ENCODE measurements around the gene TTLL13.
"Not testable (repeated sequence)": the region's sequence is repeated elsewhere in the genome, so short reads cannot be mapped to it uniquely, and the experiment has no call there.

The TTLL13 gene

GRCh38 chr15:90240856-90241255 is 8.5 kb upstream of the TTLL13 start:
- no peak for DNase-seq

- DNase-seq = no peak
These were observed 7.8 kb upstream of the TTLL13 start for GRCh38 chr15:90241343-90242192.

GRCh38 chr15:90243943-90244639 is 5.3 kb upstream of the TTLL13 start:
- no peak for DNase-seq

DNA sequence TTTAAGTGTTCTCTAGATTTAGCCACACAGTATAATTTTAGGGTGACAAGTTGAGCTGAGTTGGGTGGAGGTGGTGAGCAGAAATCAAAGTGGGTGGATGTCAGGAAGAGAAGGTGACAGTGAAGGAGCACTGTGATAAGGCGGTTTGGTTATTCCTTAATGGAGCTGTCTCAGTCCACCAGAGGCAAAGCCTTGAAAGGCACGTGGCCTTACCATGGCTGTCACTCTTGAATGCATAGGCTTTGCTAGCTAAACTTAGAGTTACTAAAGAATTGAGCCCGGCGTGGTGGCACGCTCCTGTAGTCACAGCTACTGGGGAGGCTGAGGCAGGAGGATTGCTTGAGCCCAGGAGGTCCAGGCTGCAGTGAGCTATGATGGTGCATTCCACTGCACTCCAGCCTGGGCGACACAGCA is 560 bp upstream of the TTLL13 start:
- DNase-seq = no peak

DNA sequence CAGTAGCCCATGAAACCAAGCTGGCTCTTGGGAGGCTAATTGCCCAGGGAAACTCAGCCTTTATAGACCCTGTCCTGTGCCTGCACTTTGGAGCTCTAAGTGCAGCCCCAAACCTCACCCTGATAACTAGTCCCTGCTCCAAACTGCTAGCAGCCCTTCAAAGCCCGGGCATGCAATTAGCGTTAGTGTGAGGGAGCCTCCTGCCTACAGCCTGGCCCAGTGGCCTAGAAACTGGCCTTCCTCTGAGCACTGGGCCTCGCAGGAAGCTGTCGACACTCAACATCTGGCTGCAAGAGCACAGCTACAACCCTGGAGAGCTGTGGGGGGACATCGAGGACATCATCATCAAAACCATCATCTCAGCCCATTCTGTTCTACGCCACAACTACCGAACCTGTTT is 8.4 kb downstream of the TTLL13 start:
- DNase-seq = no peak

DNA sequence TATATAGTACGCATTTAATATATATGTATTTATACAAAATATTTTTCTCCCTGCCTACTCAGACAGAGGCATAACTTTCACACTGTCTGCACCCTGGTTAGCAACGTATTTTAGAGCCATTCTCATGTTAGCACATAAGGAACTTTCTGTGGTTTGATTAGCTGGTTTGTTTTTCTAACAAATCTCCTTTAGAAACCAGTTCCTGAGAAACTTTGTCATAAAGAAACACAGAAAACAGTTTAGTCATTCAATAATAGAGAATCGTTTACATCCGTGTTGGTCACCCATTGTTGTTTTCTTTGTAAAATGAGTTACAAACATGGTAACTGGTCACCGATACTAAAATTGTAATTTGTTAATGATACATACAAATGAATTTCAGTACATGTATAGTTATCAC is 10.2 kb downstream of the TTLL13 start:
- DNase-seq = no peak

- not testable (repeated sequence) for DNase-seq
These were observed 11.4 kb downstream of the TTLL13 start for GRCh38 chr15:90260731-90261130.

GRCh38 chr15:90261811-90262210 is 12.5 kb downstream of the TTLL13 start:
- DNase-seq = no peak

DNA sequence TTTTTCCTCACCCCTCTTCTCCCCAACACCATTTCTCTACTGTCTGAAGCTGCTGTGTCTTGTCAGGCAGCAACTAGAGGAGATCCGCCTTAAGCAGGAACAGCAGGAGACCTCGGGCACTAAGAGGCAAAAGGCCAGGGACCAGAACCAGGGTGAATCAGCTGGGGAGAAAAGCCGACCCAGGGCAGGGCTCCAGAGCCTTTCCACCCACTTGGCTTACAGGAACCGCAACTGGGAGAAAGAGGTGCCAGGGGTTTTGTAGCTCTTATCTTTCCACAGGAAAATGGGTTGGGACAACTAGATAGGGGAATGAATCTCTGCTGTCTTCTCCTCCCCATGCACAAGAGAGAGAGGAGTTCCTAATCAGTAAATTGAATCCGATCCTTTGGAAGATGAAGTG is 13.1 kb downstream of the TTLL13 start:
- no peak for DNase-seq

- no peak for DNase-seq
These were observed 15.3 kb downstream of the TTLL13 start for GRCh38 chr15:90264671-90265070.

DNA sequence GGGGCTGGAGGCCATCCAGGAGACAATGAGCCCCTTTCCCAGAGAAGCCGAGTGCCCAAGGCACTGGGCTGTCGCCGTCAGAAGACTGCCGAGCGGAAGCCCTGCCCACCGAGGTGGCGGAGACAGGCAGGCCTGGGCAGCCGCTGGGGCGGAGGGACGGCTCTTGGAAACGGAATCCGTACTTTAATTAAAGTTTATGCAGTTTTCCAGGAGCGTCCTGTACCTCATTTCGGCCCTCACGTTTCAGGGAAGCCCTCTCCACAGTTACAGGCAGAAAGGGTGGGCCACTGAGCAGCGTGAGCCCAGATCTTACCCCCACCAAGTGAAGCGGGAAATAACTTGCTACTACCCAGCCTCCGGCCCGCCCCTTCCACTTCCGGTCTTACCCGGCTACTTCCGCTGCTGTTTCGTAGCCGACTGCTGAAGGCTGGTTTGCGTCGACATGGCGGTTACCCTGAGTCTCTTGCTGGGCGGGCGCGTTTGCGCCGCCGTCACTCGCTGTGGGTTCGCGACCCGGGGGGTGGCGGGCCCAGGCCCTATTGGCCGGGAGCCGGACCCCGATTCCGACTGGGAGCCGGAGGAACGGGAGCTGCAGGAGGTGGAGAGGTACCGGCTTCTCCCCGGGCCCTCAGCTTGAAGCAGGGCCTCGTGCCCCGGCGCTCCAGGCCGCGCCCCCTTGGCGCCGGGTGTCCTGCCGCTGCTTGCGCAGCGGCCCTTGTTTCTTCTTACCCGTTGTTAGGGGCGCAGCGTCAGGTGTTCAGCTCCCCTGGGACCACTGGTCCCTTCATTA is 16.1 kb downstream of the TTLL13 start, which contains the start of gene NGRN:
Gene NGRN, plus strand, starts transcription at position 402 of the 790 bp plus-strand sequence. Its CDS starts 41 bp downstream, at position 443.
- DNase-seq = peak; percentile 58

GRCh38 chr15:90266061-90266431 is 16.7 kb downstream of the TTLL13 start:
- DNase-seq = no peak

- DNase-seq = no peak
These were observed 17.1 kb downstream of the TTLL13 start for GRCh38 chr15:90266485-90266884.

- no peak for DNase-seq
These were observed 19.1 kb downstream of the TTLL13 start for GRCh38 chr15:90268415-90268814.

DNA sequence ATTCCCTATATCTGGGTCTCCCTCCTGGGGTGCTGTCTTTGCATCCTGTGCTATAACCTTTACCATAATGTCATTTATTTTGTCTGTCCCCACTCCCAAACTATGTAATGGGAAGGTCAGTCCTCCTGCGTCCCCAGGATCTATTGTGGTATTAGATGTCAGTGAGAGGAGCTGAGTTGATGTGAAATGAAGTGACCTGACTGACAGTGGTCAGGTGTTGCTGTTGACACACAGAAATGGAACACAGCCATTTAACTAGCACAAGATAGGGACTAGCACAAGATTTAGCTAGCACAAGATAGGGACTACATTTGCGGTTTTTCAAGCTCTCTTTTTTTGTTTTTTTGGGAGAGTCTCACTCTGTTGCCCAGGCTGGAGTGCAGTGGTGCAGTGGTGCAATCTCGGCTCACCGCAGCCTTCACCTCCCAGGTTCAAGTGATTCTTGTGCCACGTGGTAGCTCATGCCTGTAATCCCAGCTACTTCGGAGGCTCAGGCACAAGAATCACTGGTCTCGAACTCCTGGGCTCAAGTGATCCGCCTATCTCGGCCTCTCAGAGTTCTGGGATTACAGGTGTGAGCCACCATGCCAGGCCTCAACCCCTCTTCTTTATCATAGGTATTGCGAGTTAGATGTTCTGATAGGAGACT is 21.3 kb downstream of the TTLL13 start:
- no peak for DNase-seq

GRCh38 chr15:90271459-90272166 is 22.3 kb downstream of the TTLL13 start:
- DNase-seq = no peak

DNA sequence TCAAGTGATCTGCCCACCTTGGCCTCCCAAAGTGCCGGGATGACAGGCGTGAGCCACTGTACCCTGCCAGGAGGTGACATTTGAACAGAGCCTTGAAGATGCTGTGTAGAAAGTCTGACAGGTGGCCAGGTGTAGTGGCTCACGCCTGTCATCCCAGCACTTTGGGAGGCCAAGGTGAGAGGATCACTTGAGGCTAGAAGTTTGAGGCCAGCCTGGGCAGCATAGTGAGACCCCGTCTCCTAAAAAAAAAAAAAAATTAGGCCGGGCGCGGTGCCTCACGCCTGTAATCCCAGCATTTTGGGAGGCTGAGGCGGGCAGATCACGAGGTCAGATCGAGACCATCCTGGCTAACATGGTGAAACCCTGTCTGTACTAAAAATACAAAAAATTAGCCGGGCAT is 29.1 kb downstream of the TTLL13 start:
- not testable (repeated sequence) for DNase-seq

GRCh38 chr15:90280743-90281142 is 31.4 kb downstream of the TTLL13 start:
- DNase-seq = not testable (repeated sequence)

DNA sequence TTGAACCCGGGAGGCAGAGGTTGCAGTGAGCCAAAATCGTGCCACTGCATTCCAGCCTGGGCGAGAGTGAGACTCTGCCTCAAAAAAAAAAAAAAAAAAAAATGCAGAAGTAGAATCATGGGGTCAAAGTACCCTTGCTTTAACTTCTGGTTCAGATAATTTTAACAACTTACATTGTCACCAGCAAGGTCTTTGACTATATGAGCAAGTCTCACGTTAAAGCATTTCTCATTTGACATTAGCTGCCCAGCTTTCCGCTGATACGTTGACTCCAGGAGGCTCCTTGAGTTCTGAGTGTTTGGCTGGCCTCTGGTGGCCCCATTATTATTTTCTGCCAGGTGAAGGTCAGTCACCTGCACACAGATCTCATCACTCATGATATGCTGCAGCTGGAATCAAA is 32.3 kb downstream of the TTLL13 start:
- DNase-seq = not testable (repeated sequence)

DNA sequence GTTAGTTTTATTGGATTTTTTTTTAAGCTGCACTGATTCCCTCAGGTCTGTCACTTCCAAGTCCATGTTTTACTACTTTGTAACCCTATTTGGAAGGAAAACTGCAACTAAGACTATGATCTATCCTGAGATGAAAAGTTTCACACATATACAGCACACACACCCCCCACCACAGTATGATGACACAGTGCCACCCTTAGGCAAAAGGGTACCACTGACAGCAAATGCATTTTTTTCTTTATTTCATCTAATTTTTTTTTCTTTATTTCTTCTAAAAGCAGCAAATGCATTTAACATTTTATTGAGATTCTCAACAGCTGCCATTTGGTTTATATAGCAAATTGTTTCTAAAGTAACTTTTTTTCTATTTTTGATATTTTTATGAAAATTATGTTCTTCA is 37.3 kb downstream of the TTLL13 start:
- DNase-seq = no peak

- no peak for DNase-seq
These were observed 37.7 kb downstream of the TTLL13 start for GRCh38 chr15:90287101-90287500.

DNA sequence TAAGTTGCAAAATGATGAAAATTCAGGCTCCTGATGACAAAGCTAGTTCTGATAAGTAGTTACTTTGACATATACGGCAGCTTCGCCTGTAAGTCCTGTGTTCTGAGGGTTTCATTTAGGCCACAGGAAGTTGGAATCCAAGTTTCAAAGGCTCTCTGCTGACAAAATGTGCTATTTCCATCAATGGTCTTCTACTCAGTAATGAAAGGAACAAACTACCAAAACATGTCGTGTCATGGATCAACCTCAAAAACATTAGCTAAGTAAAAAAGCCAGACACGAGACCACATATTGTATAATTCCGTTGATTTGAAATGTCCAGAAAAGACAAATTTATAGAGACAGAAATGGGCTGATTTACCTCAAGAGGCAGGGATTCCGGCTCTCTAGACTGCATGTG is 38.6 kb downstream of the TTLL13 start:
- DNase-seq = no peak
